Smooth muscle cell (in vitro differentiated cells): ENCODE measurements around the gene RELCH. TPM values are rescaled to one million over a fixed set of nuclear protein-coding genes. Genes with fewer than 3 reads are reported as not detected.

ENCODE experiments used
- DNase-seq: peaks from one replicate; lab custom pipeline; 2025; ENCODE audit not compliant: unreplicated experiment; lab: John Stamatoyannopoulos, UW
- H2AFZ ChIP-seq: fragments of 200-600 bp; sonication (generic); 2 replicates; pipeline ENCODE4 v1.6.0; 2016; ENCODE audit warnings: antibody characterized with exemption, low read depth, mild to moderate bottlenecking
- H3F3A ChIP-seq: fragments of 200-600 bp; sonication (generic); 2 replicates; pipeline ENCODE4 v1.6.0; 2017; ENCODE audit warnings: antibody characterized with exemption, low read depth
- H3K27ac ChIP-seq: fragments of 200-600 bp; sonication (generic); 2 replicates; pipeline ENCODE4 v1.5.1; 2016; ENCODE audit warnings: low read depth, mild to moderate bottlenecking
- H3K27me3 ChIP-seq: fragments of 200-600 bp; sonication (generic); 2 replicates; pipeline ENCODE4 v1.6.1; 2016; ENCODE audit warnings: low read depth, mild to moderate bottlenecking
- H3K36me3 ChIP-seq: fragments of 200-600 bp; sonication (generic); 2 replicates; pipeline ENCODE4 v1.5.1; 2016; ENCODE audit warnings: low read depth
- H3K4me1 ChIP-seq: fragments of 200-600 bp; sonication (generic); 2 replicates; pipeline ENCODE4 v1.5.1; 2016; ENCODE audit warnings: low read depth
- H3K4me2 ChIP-seq: fragments of 200-600 bp; sonication (generic); 2 replicates; pipeline ENCODE4 v1.6.0; 2016; ENCODE audit warnings: mild to moderate bottlenecking
- H3K4me3 ChIP-seq: fragments of 200-600 bp; sonication (generic); 2 replicates; pipeline ENCODE4 v1.5.1; 2016; ENCODE audit warnings: mild to moderate bottlenecking
- H3K79me2 ChIP-seq: fragments of 200-600 bp; sonication (generic); 2 replicates; pipeline ENCODE4 v1.6.0; 2016; ENCODE audit warnings: low read depth, mild to moderate bottlenecking
- H3K9ac ChIP-seq: fragments of 200-600 bp; sonication (generic); 2 replicates; pipeline ENCODE4 v1.6.0; 2016; ENCODE audit warnings: low read depth
- H3K9me3 ChIP-seq: fragments of 200-600 bp; sonication (generic); replicated peaks from 2 replicates; pipeline ENCODE4 v1.5.1; 2016; ENCODE audit warnings: low read depth
- H4K20me1 ChIP-seq: fragments of 200-600 bp; sonication (generic); 2 replicates; pipeline ENCODE4 v1.6.0; 2016; ENCODE audit warnings: low read depth
- WGBS: methylation state at CpG from one replicate; pipeline ENCODE4 v1.1.7; 2016; ENCODE audit warnings: low lambda C conversion rate; 5-methylcytosine and 5-hydroxymethylcytosine counted together
- polyA plus RNA-seq: library from polyadenylated mRNA; unstranded; fragments of >200 nt; fragmentation: Nextera tagmentation; extraction: Ambion mirVana; gene quantifications from 2 replicates; pipeline ENCODE4 v1.2.1, GENCODE V29; 2016
- total RNA-seq: library from RNA; depleted of rRNA; stranded (reverse); fragments of >200 nt; gene quantifications from 2 replicates; pipeline ENCODE4 v1.2.3, GENCODE V29; 2014
- TF ChIP-seq, protein P1 (sequence below): fragments of 200-600 bp; sonication (generic); IDR thresholded peaks from 2 replicates; pipeline ENCODE4 v1.5.1; 2017; ENCODE audit warnings: borderline replicate concordance, mild to moderate bottlenecking, antibody characterized with exemption; ENCODE audit not compliant: insufficient read depth, poor library complexity, severe bottlenecking

The RELCH gene
- total and polyA plus RNA-seq, 2 experiments from 2014 or later: 3.6 to 19.2 TPM

DNA sequence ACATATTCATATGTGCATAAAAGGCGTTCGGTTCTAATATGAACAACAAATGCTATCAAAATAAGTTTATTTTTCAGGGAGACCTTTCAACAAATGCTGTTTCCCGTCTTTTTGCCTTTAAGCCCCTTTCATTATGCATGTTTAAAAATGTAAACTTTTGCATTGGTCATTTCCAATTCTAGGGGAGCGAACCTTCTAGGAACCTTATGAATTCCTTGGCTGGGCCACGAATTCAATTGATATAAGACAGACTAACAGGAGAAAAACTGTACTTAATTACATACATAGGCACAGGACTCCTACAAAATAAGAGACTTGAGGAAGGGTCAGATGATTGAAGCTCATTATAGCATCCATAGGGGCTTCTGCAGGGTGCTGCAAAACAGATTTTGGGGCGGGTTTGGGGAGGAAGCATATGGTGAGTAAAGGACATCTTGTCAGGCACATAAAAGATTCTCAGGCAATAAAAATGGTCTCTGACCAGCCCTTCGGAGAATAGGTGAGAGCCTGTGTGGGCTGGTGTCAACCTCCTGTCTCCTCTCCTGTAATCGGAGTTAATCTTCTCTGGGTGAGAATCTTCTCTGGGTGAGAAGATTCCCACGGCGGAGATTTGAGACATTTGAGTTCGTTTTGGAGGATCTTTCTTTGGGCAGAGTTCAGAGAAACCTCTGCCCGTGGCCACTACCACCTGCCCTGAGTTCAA, 139.7 kb downstream of the RELCH start:
- Histone ChIP-seq H3F3A (no peaks in the 10 kb centered on the region), H3K9me3 (no peaks in the 10 kb centered on the region), H3K36me3 (no peaks in the 10 kb centered on the region), H3K79me2 (no peaks in the 10 kb centered on the region), H3K27ac (no peak overlapping the region), H3K9ac (no peak overlapping the region), H2AFZ (no peak overlapping the region), H4K20me1 (no peaks in the 10 kb centered on the region), H3K4me3 (peak overlapping the region; percentile 44), H3K27me3 (peaks cover 80% of the 10 kb centered on the region), H3K4me2 (peak overlapping the region; percentile 83), H3K4me1 (peaks cover 20% of the 10 kb centered on the region)
- 61% methylated on average over 12 of the region's 12 CpGs for WGBS
- DNase-seq: no peak
- TF ChIP-seq, protein P1, sequence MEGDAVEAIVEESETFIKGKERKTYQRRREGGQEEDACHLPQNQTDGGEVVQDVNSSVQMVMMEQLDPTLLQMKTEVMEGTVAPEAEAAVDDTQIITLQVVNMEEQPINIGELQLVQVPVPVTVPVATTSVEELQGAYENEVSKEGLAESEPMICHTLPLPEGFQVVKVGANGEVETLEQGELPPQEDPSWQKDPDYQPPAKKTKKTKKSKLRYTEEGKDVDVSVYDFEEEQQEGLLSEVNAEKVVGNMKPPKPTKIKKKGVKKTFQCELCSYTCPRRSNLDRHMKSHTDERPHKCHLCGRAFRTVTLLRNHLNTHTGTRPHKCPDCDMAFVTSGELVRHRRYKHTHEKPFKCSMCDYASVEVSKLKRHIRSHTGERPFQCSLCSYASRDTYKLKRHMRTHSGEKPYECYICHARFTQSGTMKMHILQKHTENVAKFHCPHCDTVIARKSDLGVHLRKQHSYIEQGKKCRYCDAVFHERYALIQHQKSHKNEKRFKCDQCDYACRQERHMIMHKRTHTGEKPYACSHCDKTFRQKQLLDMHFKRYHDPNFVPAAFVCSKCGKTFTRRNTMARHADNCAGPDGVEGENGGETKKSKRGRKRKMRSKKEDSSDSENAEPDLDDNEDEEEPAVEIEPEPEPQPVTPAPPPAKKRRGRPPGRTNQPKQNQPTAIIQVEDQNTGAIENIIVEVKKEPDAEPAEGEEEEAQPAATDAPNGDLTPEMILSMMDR: no peak

DNA sequence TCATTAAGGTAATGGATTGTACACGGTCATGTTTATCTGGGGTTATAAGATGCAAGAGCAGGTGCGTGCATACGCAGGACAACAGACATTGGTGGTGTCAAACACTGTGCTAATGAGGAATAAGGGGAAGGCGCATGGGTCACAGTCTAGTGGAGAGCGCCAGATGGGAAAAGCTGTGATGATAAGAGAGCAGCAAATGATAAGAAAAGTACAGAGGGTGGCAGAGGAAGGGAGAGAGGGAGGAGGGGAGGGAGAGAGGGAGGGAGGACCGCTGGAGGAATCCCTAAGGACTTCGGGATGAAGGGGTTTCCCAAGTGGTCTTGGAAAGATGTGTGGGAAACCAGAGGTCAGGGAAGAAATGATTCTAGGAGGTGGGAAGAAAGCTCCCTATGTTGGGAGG, 140.9 kb downstream of the RELCH start:
- Histone ChIP-seq H3K4me2 (no peak overlapping the region), H3F3A (no peaks in the 10 kb centered on the region), H3K27me3 (peaks cover 80% of the 10 kb centered on the region), H2AFZ (no peak overlapping the region), H3K27ac (no peak overlapping the region), H3K36me3 (no peaks in the 10 kb centered on the region), H3K9ac (no peak overlapping the region), H3K4me1 (peaks cover 20% of the 10 kb centered on the region), H3K79me2 (no peaks in the 10 kb centered on the region), H3K4me3 (no peak overlapping the region), H4K20me1 (no peaks in the 10 kb centered on the region), H3K9me3 (no peaks in the 10 kb centered on the region)
- DNase-seq: no peak
- WGBS: 71% methylated on average over 7 of the region's 7 CpGs
- TF ChIP-seq, protein P1: no peak

DNA sequence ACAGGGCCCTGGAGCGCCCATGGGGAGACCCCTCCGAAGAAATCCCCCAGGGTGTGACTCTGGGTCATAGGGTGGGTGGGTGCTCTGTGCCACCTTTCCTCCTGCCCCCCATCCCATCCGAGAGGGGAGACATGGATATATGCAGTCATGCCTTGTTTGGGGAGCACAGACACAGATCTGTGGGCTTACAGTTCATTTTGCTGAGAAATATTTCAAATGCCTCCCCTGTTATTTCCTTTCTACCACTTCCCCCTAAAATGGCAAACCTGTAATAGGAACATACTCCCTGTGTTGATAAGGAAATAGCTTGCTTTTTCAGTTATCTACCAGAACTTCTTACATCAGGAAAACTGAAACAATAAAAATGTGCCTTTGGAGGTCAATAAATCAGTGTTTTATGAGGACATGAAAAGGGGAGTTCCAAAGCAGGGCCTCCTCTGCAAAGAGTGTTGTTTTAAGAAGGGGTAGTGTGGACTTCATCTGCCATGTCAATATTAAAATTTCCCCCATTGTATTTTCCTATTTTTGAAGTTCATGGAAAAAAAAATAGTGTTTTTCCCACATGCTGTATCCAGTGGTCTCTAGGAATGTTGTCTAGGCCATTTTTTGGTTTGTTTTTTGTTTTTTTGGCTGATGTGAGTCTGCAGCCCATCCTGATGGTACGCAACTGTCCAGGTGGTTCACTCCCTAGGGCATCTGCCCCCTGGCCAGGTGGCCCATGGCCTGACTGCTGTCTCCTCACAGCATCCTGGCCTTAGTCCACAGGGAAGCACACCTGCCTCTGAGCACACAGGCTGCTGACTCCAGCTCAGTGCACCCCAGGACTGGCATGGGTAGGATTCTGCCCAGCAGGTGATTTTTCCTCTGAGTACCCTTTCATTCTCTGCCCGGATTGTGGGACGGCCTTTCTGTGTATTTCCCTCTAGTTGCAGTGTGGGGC, 141.8 kb downstream of the RELCH start:
- Histone ChIP-seq H3K4me3 (no peak overlapping the region), H2AFZ (no peak overlapping the region), H3K27me3 (peaks cover 74% of the 10 kb centered on the region), H3K4me2 (peak overlapping the region; percentile 64), H3F3A (no peaks in the 10 kb centered on the region), H3K9me3 (no peaks in the 10 kb centered on the region), H3K27ac (no peak overlapping the region), H3K4me1 (peaks cover 20% of the 10 kb centered on the region), H3K79me2 (no peaks in the 10 kb centered on the region), H4K20me1 (no peaks in the 10 kb centered on the region), H3K9ac (no peak overlapping the region), H3K36me3 (no peaks in the 10 kb centered on the region)
- TF ChIP-seq, protein P1: no peak
- WGBS: 95% methylated on average over 6 of the region's 6 CpGs
- no peak for DNase-seq
